Dermis microvascular lymphatic vessel endothelial cell (primary cell): ENCODE results near the gene SLC5A12. TPM values are rescaled to one million over a fixed set of nuclear protein-coding genes. Genes with fewer than 3 reads are reported as not detected.

ENCODE experiments used
- DNase-seq, 2 donors: peaks; one replicate each; pipeline versions ENCODE4 v3.0.0 to v3.0.0-alpha.2; 2010; ENCODE audit warnings: low read depth in 2 of 2
- total RNA-seq: library from RNA; depleted of rRNA; stranded (reverse); fragments of >200 nt; gene quantifications from 2 replicates; pipeline ENCODE4 v1.2.1, GENCODE V29; 2014

The SLC5A12 gene
- total RNA-seq, 1 donor from 2014 or later = not detected

GRCh38 chr11:26719289-26719973, 2.4 kb downstream of the SLC5A12 start:
- DNase-seq = no peak

- DNase-seq = no peak
Observed at GRCh38 chr11:26717771-26718170, 4.1 kb downstream of the SLC5A12 start.

- DNase-seq = no peak
Observed at GRCh38 chr11:26715133-26715532, 6.7 kb downstream of the SLC5A12 start.

GRCh38 chr11:26712497-26712896, 9.4 kb downstream of the SLC5A12 start:
- DNase-seq = no peak

GRCh38 chr11:26710489-26710888, 11.4 kb downstream of the SLC5A12 start:
- no peak for DNase-seq

- no peak for DNase-seq
Observed at GRCh38 chr11:26708736-26709456, 13.0 kb downstream of the SLC5A12 start.

GRCh38 chr11:26706181-26706580, 15.7 kb downstream of the SLC5A12 start:
- DNase-seq = no peak

GRCh38 chr11:26704249-26704648, 17.6 kb downstream of the SLC5A12 start:
- no peak for DNase-seq

GRCh38 chr11:26703411-26704191, 18.3 kb downstream of the SLC5A12 start:
- no peak for DNase-seq

- no peak for DNase-seq
Observed at GRCh38 chr11:26702406-26702805, 19.5 kb downstream of the SLC5A12 start.

- DNase-seq = no peak
Observed at GRCh38 chr11:26700574-26701235, 21.2 kb downstream of the SLC5A12 start.

- no peak for DNase-seq
Observed at GRCh38 chr11:26698224-26698623, 23.6 kb downstream of the SLC5A12 start.

- no peak for DNase-seq
Observed at GRCh38 chr11:26696330-26696729, 25.5 kb downstream of the SLC5A12 start.

- DNase-seq = no peak
Observed at GRCh38 chr11:26688701-26689100, 33.2 kb downstream of the SLC5A12 start.

GRCh38 chr11:26687351-26687750, 34.5 kb downstream of the SLC5A12 start:
- DNase-seq = no peak

- no peak for DNase-seq
Observed at GRCh38 chr11:26677566-26677965, 44.3 kb downstream of the SLC5A12 start.

GRCh38 chr11:26676641-26677040, 45.2 kb downstream of the SLC5A12 start:
- DNase-seq = no peak

GRCh38 chr11:26675233-26675928, 46.5 kb downstream of the SLC5A12 start:
- no peak for DNase-seq

- no peak for DNase-seq
Observed at GRCh38 chr11:26665946-26666345, 55.9 kb downstream of the SLC5A12 start.

GRCh38 chr11:26665036-26665435, 56.8 kb downstream of the SLC5A12 start:
- no peak for DNase-seq

- DNase-seq = no peak
Observed at GRCh38 chr11:26662916-26663315, 58.9 kb downstream of the SLC5A12 start.
